ENCODE data around the gene GSG1. TPM values are rescaled to one million over a fixed set of nuclear protein-coding genes. Genes with fewer than 3 reads are reported as not detected.
A peak's percentile ranks its signal among the peaks of the same experiment; 100 is the strongest.

The GSG1 gene
- total RNA-seq, 1 donor from 2014 or later: not detected

- Mint-ChIP-seq H3K27ac (ENCODE audit: unreplicated experiment) (peak overlapping the region; percentile 86), H3K27me3 (ENCODE audit: low read depth) (no peaks in the 10 kb centered on the region), H3K36me3 (ENCODE audit: low read depth) (no peaks in the 10 kb centered on the region), H3K4me3 (ENCODE audit: unreplicated experiment) (no peak overlapping the region), H3K4me1 (ENCODE audit: low read depth) (peaks cover 76% of the 10 kb centered on the region), H3K9me3 (ENCODE audit: low read depth) (no peaks in the 10 kb centered on the region)
- DNase-seq (ENCODE audit: low spot score): no peak
- TF ChIP-seq CTCF (IDR thresholded peaks at IDR 0.05): no peak
These were observed 4.2 kb downstream of the GSG1 start for GRCh38 chr12:13099066-13099843.

GRCh38 chr12:13097491-13098011 lies 5.9 kb downstream of the GSG1 start:
- Mint-ChIP-seq H3K9me3 (ENCODE audit: low read depth) (no peaks in the 10 kb centered on the region), H3K4me3 (ENCODE audit: unreplicated experiment) (peak overlapping the region; percentile 26), H3K27ac (ENCODE audit: unreplicated experiment) (peak overlapping the region; percentile 86), H3K27me3 (ENCODE audit: low read depth) (no peaks in the 10 kb centered on the region), H3K36me3 (ENCODE audit: low read depth) (no peaks in the 10 kb centered on the region), H3K4me1 (ENCODE audit: low read depth) (peaks cover 84% of the 10 kb centered on the region)
- DNase-seq (ENCODE audit: low spot score): no peak
- TF ChIP-seq CTCF (IDR thresholded peaks at IDR 0.05): no peak

- TF ChIP-seq CTCF (IDR thresholded peaks at IDR 0.05): no peak
- Mint-ChIP-seq H3K4me3 (ENCODE audit: unreplicated experiment) (no peak overlapping the region), H3K4me1 (ENCODE audit: low read depth) (peaks cover 68% of the 10 kb centered on the region), H3K27me3 (ENCODE audit: low read depth) (no peaks in the 10 kb centered on the region), H3K36me3 (ENCODE audit: low read depth) (no peaks in the 10 kb centered on the region), H3K27ac (ENCODE audit: unreplicated experiment) (no peak overlapping the region), H3K9me3 (ENCODE audit: low read depth) (no peaks in the 10 kb centered on the region)
- no peak for DNase-seq (ENCODE audit: low spot score)
These were observed 8.0 kb downstream of the GSG1 start for GRCh38 chr12:13095266-13095995.

- H3K4me1 Mint-ChIP-seq (ENCODE audit: low read depth): peaks cover 57% of the 10 kb centered on the region
These were observed 9.1 kb downstream of the GSG1 start for GRCh38 chr12:13094367-13094766.

More at GRCh38 chr12:13094367-13094766, 9.1 kb downstream of the GSG1 start:
- H3K27me3 Mint-ChIP-seq (ENCODE audit: low read depth): no peaks in the 10 kb centered on the region
- DNase-seq (ENCODE audit: low spot score): no peak
- H3K36me3 Mint-ChIP-seq (ENCODE audit: low read depth): no peaks in the 10 kb centered on the region
- TF ChIP-seq CTCF (IDR thresholded peaks at IDR 0.05): no peak
- no peak overlapping the region for H3K4me3 Mint-ChIP-seq (ENCODE audit: unreplicated experiment)
- H3K27ac Mint-ChIP-seq (ENCODE audit: unreplicated experiment): peak overlapping the region; percentile 78
- H3K9me3 Mint-ChIP-seq (ENCODE audit: low read depth): no peaks in the 10 kb centered on the region

Data from chondrocyte (in vitro differentiated cells).